CD4-positive, alpha-beta T cell treated with Interleukin-4 for 4 hours (primary cell): ENCODE measurements around the gene IFT57.

Experiments
- DNase-seq: peaks from one replicate; pipeline ENCODE4 v3.0.0-alpha.2; 2020

IFT57 gene

DNA sequence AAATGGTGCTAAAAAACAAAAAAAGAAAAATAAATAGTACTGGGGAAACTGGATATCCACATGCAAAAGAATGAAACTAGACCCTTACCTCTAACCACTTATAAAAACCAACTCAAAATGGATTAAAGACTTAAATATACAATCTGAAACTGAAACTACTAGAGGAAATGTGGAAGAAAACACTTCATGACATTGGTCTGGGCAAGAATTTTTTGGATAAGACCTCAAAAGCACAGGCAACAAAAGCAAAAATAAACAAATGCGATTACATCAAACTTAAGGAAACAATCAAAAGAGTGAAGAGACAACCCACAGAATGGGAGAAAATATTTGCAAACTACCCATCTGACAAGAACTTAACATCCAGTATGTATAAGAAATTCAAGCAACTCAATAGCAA, 6.4 kb downstream of the IFT57 start:
- no peak for DNase-seq

GRCh38 chr3:108209579-108209978, 12.6 kb downstream of the IFT57 start:
- DNase-seq = no peak

- DNase-seq = no peak
Measured at GRCh38 chr3:108208831-108209230, 13.4 kb downstream of the IFT57 start.

DNA sequence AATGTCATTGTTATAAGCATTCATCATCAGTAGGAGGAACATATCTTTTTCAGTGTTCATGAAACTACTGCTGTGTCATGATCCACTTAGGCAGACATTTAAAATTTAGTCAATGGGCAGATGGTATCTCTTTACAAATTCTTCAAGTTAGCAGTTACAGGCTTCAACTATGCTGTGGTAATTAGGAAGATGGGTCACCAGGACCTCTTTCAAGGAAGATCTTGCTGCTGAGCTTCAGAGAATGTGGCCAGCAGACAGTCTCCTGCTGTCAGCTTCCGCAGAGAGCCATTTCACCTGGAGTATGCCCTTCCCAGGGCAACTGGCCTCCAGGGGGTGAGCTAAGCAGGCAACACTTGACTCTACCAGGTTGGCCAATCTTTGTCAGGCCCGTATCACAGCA, 19.4 kb downstream of the IFT57 start:
- no peak for DNase-seq

DNA sequence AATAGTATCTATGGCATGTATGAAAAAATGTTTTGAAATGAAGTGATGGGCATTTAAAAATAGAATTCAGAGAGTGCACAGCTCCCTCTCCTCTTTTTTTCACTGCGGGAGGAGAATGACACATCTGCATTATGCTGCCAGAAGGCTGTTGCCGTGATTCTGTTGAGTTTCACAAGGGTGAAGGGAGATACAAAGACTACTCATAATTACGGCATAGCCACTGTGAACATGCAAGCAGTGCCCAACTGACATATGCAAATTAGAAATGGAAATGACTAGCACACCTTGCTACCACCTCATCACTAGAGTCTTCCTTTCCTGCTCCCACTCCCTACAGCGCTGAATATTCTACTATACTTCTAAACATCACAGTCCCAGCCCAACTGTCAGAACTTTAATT, 20.1 kb downstream of the IFT57 start:
- no peak for DNase-seq

GRCh38 chr3:108201258-108201657, 21.0 kb downstream of the IFT57 start:
- no peak for DNase-seq

DNA sequence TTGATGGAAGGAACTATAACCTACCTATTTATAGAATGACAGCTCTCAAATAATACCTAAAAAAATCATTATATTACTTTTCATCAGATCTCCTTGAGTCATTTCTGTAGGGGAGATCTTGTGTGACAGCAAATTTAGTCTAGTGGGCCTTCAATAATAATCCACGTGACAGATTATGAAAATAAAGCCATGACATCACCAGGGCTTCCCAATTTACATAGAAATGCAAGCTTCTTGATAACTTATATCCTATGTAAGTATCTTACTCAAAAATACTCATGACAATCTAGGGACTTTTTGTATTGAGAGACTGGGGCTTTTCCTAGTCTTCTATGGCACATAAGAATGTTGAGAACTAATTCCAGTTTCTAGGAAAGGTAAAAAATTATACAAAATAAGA, 21.6 kb downstream of the IFT57 start:
- no peak for DNase-seq

GRCh38 chr3:108200024-108200423, 22.2 kb downstream of the IFT57 start:
- no peak for DNase-seq

DNA sequence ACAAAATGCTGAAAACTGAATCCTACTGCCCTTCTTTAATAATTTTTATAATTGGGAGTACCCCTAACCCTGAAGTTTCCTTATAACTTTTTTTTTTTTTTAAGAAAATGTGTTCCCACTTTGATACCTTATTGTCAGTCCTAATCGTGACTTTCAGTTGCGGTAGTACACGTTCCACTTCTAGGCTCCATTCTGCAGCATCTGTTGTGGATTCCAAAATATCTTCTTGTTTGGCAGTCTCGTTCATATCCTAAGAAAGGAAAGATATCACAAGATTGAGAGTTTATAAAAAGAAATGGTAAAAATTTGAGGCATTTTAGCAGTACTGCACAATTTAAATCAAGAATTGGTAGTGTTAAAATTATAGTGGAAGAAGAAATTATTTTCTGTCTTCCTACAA, 30.8 kb downstream of the IFT57 start:
- DNase-seq = no peak

- DNase-seq = no peak
Measured at GRCh38 chr3:108190346-108190745, 31.9 kb downstream of the IFT57 start.

DNA sequence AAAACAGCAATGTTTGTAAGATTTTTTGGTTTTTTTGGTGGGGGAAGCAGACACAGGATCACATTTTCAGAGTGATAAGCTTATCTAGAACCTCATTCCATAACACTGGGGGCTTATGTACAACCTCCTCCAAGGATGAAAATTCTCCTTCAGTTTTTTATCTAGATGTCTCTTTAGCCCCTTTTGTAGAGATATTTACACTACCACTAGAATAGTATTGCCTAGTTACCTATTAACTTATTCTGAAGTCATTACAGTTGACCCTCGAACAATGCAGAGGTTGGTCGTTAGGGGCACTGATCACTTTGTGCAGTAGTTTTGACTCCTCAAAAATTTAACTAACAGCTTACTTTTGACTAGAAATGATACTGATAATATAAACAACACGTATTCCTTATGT, 32.8 kb downstream of the IFT57 start:
- DNase-seq = no peak

- DNase-seq = no peak
Measured at GRCh38 chr3:108185536-108185935, 36.7 kb downstream of the IFT57 start.

GRCh38 chr3:108184824-108185223, 37.4 kb downstream of the IFT57 start:
- no peak for DNase-seq

- no peak for DNase-seq
Measured at GRCh38 chr3:108183971-108184370, 38.3 kb downstream of the IFT57 start.

- no peak for DNase-seq
Measured at GRCh38 chr3:108183181-108183580, 39.0 kb downstream of the IFT57 start.

DNA sequence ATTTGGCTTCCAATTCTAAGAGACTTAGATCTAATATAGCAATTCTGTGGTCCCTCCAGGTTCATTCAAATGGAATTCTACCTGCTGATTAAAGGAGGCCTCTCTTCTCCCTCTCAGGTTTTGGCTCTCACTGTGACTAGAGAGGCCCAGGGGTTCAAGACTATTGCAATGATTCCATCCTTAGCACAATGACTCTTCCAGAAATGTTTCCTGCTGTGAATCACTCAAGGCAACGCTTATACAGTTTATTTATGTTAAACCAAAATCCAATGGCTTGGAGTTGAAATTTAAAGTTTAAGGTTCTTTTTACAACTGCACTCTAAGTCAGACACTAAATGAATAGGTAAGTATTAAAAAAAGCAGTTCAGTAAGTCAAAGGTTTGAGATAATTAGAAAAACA, 39.9 kb downstream of the IFT57 start:
- DNase-seq = no peak

DNA sequence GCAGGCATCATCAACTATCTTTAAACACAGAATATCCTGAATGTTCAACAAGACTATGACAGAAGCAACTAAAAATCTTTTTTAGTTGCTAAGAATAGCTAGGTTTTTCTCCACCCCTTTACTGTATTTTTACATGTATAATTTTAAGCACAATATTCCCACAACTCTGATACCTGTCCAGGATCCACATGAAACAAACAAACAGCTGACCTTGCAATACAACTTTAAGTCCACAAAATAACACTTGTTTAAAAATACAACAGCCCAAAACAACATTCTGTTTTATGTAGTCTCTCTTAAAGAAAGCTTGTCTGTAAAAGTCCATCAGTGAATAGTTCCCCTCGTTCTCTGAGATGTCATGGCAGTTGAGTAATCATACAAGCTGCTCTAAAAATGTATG, 41.1 kb downstream of the IFT57 start:
- no peak for DNase-seq

DNA sequence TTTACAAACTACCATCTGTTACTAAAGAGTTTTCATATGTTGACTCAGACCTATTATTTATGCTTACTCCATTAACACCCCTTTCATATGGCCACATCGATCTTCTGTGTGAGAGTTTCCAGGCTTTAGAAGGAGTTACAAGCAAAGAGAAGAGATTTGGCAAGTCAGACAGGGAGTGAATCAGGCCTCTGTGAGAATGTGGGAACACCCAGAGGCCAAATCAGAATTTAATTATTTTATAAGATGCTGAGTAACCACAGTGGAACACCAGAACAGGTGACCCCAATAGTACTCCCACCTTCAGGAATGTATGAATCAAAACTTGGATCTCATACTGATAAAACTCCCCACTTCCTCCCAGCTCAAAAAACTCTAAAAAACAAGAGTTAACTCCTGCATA, 42.0 kb downstream of the IFT57 start:
- DNase-seq = no peak

GRCh38 chr3:108178676-108179075, 43.5 kb downstream of the IFT57 start:
- no peak for DNase-seq

- DNase-seq = no peak
Measured at GRCh38 chr3:108177536-108177935, 44.7 kb downstream of the IFT57 start.

DNA sequence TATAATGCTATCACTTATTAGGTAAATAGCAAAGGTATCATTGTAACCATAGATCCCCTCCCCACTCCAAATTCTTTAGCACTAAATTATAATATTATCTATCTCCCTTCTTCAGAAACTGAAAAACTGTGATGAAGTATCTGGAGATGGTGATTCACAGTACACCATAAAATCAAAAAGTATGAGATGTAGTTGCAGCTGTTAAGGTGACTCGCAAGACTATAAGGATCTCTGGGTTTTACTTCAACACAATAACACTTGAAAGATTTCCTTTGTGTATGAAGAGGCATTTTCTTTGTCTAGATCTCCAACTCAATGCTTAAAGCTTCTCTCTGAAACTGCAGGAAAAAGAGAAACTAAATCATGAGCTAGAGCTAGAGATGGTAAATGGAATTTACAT, 46.9 kb downstream of the IFT57 start:
- no peak for DNase-seq

DNA sequence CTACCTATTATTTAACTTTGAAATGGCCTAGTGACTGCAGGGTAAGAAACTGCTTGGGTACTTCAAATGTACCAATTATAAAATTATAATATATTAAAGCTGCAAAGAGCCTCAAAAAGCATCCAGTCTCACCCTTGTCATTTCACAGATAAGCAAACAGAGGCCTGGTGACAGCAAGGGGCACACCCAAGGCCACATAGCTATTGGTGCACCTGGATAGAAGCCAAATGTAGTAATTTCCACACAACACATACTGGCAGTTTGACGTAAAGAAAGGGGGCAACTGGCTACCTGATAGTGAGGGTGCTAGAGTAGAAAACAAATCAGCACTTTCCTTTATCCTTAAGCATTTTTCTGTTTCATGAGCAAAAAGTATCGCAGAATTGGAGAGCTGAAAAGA, 51.1 kb downstream of the IFT57 start:
- no peak for DNase-seq

GRCh38 chr3:108164391-108164790, 57.8 kb downstream of the IFT57 start:
- no peak for DNase-seq

DNA sequence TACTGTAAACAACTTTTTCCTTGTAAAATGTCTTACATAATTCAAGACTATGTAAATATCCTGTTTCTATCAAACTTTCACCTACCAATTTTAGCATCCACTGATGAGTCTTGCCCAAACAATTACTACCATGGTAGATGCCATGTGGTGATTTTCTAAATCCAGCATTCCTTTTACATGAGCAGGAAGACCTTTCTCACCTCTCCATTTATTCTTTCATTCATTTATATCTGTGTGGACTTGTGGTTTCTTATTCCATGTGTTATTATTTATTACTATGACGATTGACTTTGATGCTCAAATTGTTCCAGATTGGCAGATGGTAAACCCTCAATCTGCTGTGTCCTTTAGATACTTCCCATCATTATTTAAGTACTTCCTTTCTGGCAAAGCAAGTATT, 62.4 kb downstream of the IFT57 start:
- DNase-seq = no peak

DNA sequence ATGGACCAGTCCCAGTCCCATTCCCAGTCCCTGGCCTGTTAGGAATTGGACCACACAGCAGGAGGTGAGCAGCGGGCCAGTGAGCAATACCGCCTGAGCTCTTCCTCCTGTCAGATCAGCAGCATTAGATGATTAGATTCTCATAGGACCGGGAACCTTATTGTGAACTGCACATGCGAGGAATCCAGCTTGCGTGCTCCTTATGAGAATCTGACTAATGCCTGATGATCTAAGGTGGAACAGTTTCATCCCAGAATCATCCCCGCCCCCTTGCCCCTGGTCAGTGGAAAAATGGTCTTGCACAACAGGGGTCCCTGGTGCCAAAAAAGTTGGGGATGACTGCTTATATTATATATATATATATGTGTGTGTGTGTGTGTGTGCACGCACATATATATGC, 63.1 kb downstream of the IFT57 start:
- DNase-seq = no peak

GRCh38 chr3:108158251-108158650, 64.0 kb downstream of the IFT57 start:
- DNase-seq = no peak
